ENCODE measurements around the gene HSPH1. TPM values are rescaled to one million over a fixed set of nuclear protein-coding genes. Genes with fewer than 3 reads are reported as not detected.

Gene HSPH1
- total and polyA plus RNA-seq, 2 donors (not counting 3 experiments of a cell fraction or from before 2014, with no cell fraction given), result 15.8 to 124 TPM

- Histone ChIP-seq H4K20me1 (replicated peaks; ENCODE audit: control insufficient read depth, extremely low read depth, insufficient read depth, low read length) (no peaks in the 10 kb centered on the region), H2AFZ (ENCODE audit: low read depth, low read length) (no peak overlapping the region), H3K9me1 (replicated peaks; ENCODE audit: control insufficient read depth, extremely low read depth, insufficient read depth, low read length) (no peaks in the 10 kb centered on the region), H3K4me1 (ENCODE audit: control insufficient read depth, extremely low read depth, insufficient read depth, low read length) (no peaks in the 10 kb centered on the region), H3K79me2 (ENCODE audit: control insufficient read depth, insufficient read depth, low read length) (no peaks in the 10 kb centered on the region), H3K27me3 (ENCODE audit: control insufficient read depth in 2 of 2, insufficient read depth in 2 of 2, low read length in 2 of 2) (peaks cover 43 to 49% of the 10 kb centered on the region in 2 experiments), H3K36me3 (ENCODE audit: control insufficient read depth in 2 of 2, extremely low read depth in 1 of 2, insufficient read depth in 2 of 2, low read length in 2 of 2) (no peaks in the 10 kb centered on the region), H3K27ac (ENCODE audit: insufficient read depth, low read depth, low read length) (no peak overlapping the region), H3K4me3 (replicated peaks in 1 of 3; ENCODE audit: insufficient read depth in 1 of 3, low read depth in 1 of 3, low read length in 3 of 3) (no peak overlapping the region), H3K9ac (replicated peaks; ENCODE audit: extremely low read depth, insufficient read depth, low read length) (no peak overlapping the region), H3K4me2 (ENCODE audit: insufficient read depth, low read length) (no peak overlapping the region), H3K9me3 (replicated peaks; ENCODE audit: control insufficient read depth, insufficient read depth, low read length) (no peaks in the 10 kb centered on the region)
- no peak for FAIRE-seq
- ChIA-PET POLR2A (no interaction called here), CTCF (no interaction called here)
- DNase-seq (ENCODE audit: low read depth, low spot score), result no peak
- no TSS peak for BruUV-seq (replicated peaks)
- TF ChIP-seq MYC (IDR thresholded peaks at IDR 0.05; ENCODE audit: low read depth, low read length) (no peak), CTCF (IDR thresholded peaks at IDR 0.05; ENCODE audit: extremely low read depth in 1 of 2, insufficient read depth in 1 of 2, low read depth in 1 of 2, low read length in 2 of 2) (no peak)
- intact Hi-C loops (cut with micrococcal nuclease) (no loop called here), dilution Hi-C loops (cut with MboI; ENCODE audit: extremely low pct_ligation_motif_present, low sequenced_read_pairs) (no loop called here)
Observed at GRCh38 chr13:31119526-31119925, 42.2 kb downstream of the HSPH1 start.

DNA sequence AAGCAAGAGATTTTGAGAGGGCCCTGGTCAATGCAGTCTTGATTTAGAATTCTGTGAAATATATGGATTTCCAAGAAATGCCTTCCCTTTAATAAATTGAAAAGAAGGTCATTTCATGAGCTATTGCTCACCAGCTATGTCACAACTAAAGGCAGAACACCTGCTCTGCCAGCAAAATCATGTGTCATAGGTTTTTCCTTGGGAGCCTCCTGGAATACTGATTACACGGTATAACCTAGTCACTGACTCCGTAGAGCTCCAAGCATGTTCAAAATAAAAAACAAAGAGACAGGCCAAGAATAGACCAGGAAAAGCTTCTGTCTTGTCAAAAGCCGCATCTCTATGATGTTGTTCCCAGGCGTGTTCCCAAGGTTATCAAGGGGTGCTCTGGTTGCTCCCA, 45.5 kb downstream of the HSPH1 start:
- H4K20me1 ChIP-seq (replicated peaks; ENCODE audit: control insufficient read depth, extremely low read depth, insufficient read depth, low read length), result no peaks in the 10 kb centered on the region
- no peaks in the 10 kb centered on the region for H3K9me1 ChIP-seq (replicated peaks; ENCODE audit: control insufficient read depth, extremely low read depth, insufficient read depth, low read length)
- intact Hi-C loops (cut with micrococcal nuclease), result no loop called here
- H3K4me3 ChIP-seq (replicated peaks in 1 of 3; ENCODE audit: insufficient read depth in 1 of 3, low read depth in 1 of 3, low read length in 3 of 3), result no peak overlapping the region
- no peaks in the 10 kb centered on the region for H3K4me1 ChIP-seq (ENCODE audit: control insufficient read depth, extremely low read depth, insufficient read depth, low read length)
- ChIA-PET POLR2A (no interaction called here), CTCF (interaction anchor here (0.7 to 1.7 kb wide), 2 partner anchors 14 to 18 kb away, joined by 4 read pairs; no protein-coding TSS in a partner anchor)
- H3K27ac ChIP-seq (ENCODE audit: insufficient read depth, low read depth, low read length), result no peak overlapping the region
- H3K36me3 ChIP-seq (ENCODE audit: control insufficient read depth in 2 of 2, extremely low read depth in 1 of 2, insufficient read depth in 2 of 2, low read length in 2 of 2), result no peaks in the 10 kb centered on the region
- dilution Hi-C loops (cut with MboI; ENCODE audit: extremely low pct_ligation_motif_present, low sequenced_read_pairs), result no loop called here
- TF ChIP-seq CTCF (IDR thresholded peaks at IDR 0.05; ENCODE audit: extremely low read depth in 1 of 2, insufficient read depth in 1 of 2, low read depth in 1 of 2, low read length in 2 of 2) (no peak), EZH2 (IDR thresholded peaks at IDR 0.05; ENCODE audit: borderline replicate concordance, low read depth, low read length, severe bottlenecking) (no peak), GATA2 (IDR thresholded peaks at IDR 0.05; ENCODE audit: insufficient read depth, insufficient read length, low read depth, low read length) (no peak), FOS (IDR thresholded peaks at IDR 0.05; ENCODE audit: borderline replicate concordance, insufficient read depth, low read length) (no peak), POLR2A (IDR thresholded peaks at IDR 0.05; ENCODE audit: low read depth, low read length) (no peak), JUN (IDR thresholded peaks at IDR 0.05; ENCODE audit: borderline replicate concordance, insufficient read depth, insufficient read length, low read depth) (no peak), POLR2AphosphoS5 (IDR thresholded peaks at IDR 0.05; ENCODE audit: insufficient read depth, low read depth, low read length) (no peak), MYC (IDR thresholded peaks at IDR 0.05; ENCODE audit: low read depth, low read length) (no peak)
- TF ChIP-seq, protein P1, sequence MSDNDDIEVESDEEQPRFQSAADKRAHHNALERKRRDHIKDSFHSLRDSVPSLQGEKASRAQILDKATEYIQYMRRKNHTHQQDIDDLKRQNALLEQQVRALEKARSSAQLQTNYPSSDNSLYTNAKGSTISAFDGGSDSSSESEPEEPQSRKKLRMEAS (IDR thresholded peaks at IDR 0.05; ENCODE audit: insufficient read depth, insufficient read length), result no peak
- H2AFZ ChIP-seq (ENCODE audit: low read depth, low read length), result no peak overlapping the region
- no peaks in the 10 kb centered on the region for H3K9me3 ChIP-seq (replicated peaks; ENCODE audit: control insufficient read depth, insufficient read depth, low read length)
- H3K9ac ChIP-seq (replicated peaks; ENCODE audit: extremely low read depth, insufficient read depth, low read length), result no peak overlapping the region
- H3K79me2 ChIP-seq (ENCODE audit: control insufficient read depth, insufficient read depth, low read length), result no peaks in the 10 kb centered on the region
- no TSS peak for BruUV-seq (replicated peaks)
- DNase-seq (ENCODE audit: low read depth, low spot score) (no peak), FAIRE-seq (no peak)
- no peak overlapping the region for H3K4me2 ChIP-seq (ENCODE audit: insufficient read depth, low read length)
- H3K27me3 ChIP-seq (ENCODE audit: control insufficient read depth in 2 of 2, insufficient read depth in 2 of 2, low read length in 2 of 2), result peaks cover 44 to 65% of the 10 kb centered on the region in 2 experiments

All from endothelial cell of umbilical vein (primary cell).